Stimulated activated CD4-positive, alpha-beta T cell treated with anti-CD3 and anti-CD28 coated beads, TNF-alpha, amount 100 ng/mL, for 4 hours (primary cell): ENCODE data around the gene EEF1AKMT4.
"Not testable (repeated sequence)": the region's sequence is repeated elsewhere in the genome, so short reads cannot be mapped to it uniquely, and the experiment has no call there.

Experiments used
- DNase-seq, 3 experiments: peaks; one replicate each; pipeline ENCODE4 v3.0.0-alpha.2; 2020; ENCODE audit warnings: low read depth in 3 of 3

The EEF1AKMT4 gene

DNA sequence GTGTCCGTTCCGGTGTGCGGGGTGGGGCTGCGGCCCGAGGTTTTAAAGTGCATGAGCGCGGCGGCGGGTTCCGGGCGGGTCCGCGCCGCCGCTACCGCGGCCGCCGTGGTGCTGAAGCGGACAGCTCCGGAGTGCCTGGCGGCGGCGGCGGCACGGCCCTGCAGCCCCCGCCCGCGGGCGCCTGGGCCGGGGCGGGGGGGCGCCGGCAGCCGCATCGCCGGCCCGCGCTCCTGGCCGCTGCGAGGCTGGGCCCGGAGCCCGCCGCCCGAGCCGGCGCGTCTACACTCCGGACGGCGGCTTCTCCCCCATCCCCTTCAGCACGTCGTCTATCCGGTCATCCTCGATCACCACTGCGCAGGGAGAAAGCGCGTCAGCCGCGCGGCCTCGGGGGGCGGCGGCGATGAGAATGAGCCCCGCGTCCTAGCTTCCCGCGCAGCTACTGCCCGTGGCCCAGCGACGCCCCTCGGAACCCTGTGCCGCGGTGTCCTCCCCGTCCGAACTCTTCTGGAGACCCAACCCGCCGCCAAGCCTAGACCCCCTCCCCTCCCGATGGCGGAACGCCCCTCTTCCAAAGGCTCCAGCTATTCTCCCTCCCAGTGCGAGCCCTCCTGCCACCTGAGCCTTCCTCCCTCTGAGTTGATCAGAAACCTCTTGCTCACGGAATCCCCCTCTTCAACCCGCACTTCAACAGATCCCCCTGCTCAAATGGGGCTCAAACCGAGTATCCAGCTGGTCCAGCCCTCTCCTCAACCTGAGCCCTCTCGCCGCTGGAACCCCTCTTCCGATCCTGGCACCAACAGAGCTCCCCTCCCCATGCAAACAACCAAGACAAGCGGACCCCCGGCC, 10.6 kb downstream of the EEF1AKMT4 start:
- DNase-seq, result no peak

DNA sequence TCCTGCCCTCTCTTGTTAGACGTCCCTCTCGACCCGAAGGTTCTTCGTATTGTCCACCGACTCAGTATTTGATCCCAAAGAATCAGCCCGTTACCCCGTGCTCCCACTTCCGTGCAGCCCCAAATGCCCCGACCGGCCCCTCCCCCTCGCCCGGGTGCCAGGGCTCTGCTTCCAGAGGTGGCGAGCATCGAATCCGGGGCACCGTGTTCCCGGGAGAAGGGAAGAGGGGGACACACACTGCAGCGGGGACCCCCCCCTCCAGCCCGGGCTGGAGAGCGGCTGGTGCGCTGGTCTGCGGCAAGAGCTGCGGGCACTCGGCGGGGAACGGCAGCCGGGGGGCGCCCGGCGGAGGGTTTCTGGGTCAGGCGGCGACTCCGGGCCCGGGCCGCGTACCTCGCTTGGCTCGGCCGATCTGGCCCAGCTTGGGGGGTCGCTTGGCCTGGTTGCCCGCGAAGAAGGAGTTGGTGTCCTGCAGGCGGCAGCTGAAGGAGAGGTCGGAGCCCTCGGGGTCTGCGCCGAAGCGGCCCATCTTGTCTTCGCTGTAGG, 11.3 kb downstream of the EEF1AKMT4 start:
- no peak for DNase-seq

DNA sequence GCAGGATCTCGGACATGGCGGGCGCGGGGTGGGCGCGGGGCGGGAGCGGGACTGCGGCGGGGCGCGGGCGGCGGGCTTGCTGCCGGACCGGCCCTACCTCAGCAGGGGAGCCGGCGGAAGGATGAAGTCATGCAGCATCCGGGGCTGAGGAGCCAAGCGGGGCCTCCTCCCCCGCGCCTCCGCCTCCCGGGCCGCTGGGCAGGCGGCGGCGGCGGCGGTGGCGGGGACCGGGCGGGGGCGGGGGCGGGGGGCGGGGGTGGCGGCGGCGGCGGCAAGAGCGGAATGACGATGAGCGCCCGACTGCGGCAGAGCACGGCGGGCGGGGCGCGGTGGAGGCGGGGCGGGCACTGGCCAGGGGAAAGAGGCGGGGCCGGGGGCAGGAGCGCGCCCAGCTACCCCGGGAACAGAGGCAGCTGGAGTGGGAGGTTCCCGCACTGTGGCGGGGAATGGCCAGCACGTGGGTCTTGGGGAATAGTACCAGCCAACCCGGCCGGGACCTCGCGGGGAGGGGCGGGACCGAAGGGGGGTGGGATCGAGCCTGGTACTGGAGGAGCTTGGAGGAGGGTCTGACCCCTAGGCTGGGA, 11.9 kb downstream of the EEF1AKMT4 start, which contains the start of gene CAMK2N2:
CAMK2N2 (minus strand) TSS at position 284 of the 584 bp plus-strand sequence; CDS start at position 16, 268 bp downstream.
- DNase-seq, result peak in 1 of 3 experiments; percentile 44

DNA sequence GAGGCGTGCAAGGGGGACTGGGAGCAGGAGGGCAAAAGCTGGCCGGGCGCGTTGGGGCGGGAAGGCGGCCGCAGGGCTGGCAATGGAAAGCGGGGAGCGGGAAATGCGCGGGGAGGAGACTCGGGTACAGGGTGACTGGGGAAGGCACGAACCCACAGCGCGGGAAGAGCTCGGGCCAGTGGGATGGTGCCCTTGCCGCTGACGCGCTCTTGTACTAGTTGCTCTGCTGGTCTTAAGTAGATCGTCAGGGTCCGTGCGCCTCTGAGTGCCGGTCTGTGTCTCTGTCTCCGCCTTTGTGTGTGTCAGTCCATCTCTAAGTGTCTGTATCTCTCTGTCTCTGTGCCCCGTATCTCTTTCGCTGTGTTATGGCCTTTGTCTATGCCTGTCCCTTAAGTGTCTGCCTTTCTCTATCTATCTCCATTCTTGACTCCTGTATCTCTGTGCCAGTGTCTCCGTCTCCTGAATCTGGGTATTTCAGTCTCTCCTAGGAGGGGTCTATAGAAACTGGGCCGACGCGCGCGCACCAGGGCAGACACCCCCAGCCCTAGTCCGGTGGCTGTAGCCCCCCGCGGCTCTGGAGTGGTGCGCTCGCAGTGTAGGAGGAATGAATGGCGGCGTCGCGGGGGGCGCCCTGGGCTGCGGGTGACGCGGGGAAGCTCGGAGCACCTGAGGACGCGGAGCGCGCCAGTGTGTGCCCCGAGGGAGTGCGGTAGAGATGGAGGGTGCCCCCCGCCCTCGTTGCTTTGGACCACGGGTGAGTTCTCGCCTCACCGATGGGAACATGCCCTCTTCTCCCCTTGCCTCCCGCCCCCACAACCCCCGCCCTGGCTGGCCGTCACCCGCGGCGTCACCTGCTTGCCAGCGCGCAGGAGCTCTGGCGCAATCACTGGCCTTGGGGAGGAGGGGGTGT, 12.6 kb downstream of the EEF1AKMT4 start:
- DNase-seq, result no peak

DNA sequence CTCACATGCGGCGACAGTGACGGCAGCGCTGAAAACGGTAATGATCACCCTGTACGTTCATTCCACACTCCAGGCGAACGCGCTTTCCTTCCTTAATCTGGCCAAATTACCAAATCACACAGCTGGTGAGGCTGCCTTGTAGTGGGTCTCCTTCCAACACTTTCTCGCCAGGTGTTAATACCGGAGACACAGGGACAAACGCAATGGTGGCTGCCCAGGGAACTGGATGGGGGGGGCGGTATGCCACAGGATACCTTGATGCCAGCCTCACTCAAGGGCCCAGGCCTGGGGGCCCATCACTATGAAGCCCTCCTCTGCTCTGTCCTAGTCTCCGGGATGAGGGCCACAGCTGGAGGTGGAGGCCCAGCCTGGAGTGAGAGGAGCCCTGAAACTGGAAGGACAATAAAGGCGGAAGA, 13.3 kb downstream of the EEF1AKMT4 start:
- no peak for DNase-seq

DNA sequence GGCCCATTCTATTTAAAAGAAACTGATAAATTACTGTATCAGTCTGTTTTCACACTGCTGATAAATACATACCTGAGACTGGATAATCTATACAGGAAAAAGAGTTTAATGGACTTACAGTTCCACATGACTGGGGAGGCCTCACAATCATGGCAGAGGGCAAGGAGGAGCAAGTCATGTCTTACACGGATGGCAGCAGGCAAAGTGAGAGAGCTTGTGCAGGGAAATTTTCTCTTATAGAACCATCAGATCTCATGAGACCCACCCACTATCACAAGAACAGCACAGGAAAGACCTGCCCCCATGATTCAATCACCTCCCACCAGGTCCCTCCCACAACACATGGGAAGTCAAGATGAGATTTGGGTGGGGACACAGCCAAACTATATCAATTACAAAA, 17.8 kb downstream of the EEF1AKMT4 start:
- DNase-seq, result not testable (repeated sequence)

DNA sequence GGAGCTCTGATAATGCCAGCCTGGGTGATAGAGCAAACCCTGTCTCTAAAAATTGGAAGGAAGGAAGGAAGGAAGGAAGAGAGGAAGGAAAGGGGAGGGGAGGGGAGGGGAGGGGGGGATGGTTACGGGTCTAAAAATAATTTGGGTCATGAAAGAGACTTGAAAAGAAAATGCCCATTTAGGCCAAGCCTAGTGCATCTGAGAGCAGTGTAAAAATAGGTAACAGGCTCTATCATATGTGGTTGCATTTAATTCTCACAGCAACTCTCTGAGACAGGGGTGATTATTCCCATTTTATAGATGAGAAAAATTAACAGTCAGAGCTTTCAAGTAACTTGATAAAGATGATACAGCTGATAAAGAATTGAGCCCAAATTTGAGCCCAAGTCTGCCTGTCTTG, 22.8 kb downstream of the EEF1AKMT4 start:
- DNase-seq, result no peak

DNA sequence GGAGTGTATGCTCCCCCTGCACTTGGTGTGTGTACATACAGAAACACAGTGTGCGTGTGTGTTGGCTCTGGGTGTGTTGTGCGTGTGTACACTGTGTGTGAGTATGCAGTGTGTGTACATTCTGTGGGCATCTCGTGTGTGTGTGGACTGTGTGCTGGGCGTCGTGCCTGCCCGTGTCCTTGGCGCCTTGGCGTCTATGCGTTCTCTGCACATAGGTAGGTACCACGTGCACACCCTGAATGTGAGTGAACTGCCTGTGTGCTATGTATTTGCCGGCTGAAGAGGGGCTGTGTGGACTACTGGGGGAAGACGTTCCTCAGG, 25.9 kb downstream of the EEF1AKMT4 start:
- DNase-seq, result no peak

DNA sequence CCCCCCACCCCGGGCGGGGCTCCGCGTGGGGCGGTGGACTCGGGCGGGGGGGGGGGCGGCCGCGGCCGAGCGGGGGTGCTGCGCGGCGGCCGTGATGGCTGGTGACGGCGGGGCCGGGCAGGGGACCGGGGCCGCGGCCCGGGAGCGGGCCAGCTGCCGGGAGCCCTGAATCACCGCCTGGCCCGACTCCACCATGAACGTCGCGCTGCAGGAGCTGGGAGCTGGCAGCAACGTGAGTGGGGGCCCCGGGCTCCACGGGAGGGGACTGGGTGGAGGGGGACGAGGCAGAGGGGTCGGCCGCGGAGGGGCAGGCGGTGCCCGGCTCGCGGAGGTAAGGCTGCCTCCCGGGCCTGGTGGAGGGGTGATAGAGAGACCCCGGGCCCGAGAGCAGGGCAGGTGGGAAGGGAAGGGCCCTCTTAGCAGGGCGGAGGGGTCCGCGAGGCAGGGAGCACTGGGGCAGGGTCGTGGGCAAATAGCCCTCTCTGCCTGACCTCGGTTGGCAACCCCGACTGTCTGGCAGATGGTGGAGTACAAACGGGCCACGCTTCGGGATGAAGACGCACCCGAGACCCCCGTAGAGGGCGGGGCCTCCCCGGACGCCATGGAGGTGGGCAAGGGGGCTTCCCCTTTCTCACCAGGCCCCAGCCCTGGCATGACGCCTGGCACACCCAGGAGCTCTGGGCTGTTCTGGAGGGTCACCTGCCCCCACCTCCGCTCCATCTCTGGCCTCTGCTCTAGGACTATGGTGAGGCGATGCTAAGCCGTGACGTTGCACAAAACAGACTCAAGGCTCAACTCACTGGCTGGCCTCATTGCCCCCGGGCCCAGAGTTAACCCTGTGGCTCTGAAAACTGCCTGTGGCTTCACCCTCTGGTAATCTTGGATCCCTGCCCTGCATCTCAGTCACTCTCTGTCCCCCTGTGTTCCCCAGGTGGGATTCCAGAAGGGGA, 26.8 kb downstream of the EEF1AKMT4 start, which contains the start of gene ECE2:
ECE2 (plus strand) TSS at position 62 of the 950 bp plus-strand sequence; CDS start at position 194, 132 bp downstream.
- no peak for DNase-seq

DNA sequence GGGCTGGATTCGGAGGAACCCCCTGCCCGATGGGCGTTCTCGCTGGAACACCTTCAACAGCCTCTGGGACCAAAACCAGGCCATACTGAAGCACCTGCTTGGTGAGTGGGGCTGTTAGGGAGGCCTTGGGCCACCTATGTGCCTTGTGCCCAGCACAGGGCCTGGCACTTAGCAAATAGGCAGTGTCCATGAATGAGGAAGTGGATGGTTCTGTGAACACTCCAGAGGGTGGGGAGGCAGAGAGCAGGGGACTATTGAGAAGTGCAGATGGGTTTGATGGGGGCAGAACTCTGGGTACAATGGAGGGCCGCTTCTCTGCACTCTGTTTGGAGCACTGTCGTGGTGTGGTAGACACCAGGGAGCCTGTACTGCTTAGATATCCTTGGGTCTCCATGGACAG, 27.9 kb downstream of the EEF1AKMT4 start:
- DNase-seq, result no peak

DNA sequence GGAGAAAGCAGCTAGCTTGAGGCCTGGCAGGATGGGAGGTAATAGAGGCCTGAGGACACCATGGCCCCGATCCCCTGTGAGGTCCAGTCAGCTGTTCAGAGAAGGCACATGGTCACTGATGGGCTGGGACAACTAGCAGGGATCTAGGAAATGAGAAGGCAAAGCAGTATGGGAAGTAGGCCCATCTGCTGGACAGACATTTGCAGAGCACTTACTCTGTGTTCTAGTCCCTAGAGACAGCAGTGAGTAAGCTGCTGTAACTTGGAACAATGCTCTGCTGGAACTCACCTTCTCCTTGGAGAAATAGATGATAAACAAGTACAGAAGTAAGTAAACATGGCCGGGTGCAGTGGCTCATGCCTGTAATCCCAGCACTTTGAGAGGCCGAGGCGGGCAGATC, 33.5 kb downstream of the EEF1AKMT4 start:
- no peak for DNase-seq

DNA sequence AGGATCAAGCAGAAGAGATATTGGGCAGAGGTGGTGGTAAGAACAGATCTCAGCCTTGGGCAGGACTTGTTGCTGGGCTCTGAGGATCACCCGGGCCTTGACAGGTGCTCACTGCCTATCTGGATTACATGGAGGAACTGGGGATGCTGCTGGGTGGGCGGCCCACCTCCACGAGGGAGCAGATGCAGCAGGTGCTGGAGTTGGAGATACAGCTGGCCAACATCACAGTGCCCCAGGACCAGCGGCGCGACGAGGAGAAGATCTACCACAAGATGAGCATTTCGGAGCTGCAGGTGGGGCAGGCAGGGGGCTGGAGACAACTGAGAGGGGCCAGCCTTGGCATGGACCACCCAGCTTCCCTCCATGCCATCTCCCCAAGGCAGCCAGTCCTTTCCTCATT, 34.2 kb downstream of the EEF1AKMT4 start:
- no peak for DNase-seq

DNA sequence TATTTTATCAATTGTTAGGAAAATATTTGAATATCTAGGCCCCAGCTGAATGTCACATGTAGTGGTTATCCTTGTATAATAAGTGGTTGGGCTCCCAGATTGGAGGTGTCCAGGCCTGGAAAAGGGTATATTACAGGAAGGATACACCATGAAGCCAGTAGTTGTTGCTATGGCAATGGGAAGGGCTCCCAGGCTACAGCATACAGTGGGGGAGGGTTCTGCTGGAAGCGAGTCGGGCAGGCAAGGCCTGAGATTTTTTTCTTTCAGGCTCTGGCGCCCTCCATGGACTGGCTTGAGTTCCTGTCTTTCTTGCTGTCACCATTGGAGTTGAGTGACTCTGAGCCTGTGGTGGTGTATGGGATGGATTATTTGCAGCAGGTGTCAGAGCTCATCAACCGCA, 35.2 kb downstream of the EEF1AKMT4 start:
- DNase-seq, result no peak

DNA sequence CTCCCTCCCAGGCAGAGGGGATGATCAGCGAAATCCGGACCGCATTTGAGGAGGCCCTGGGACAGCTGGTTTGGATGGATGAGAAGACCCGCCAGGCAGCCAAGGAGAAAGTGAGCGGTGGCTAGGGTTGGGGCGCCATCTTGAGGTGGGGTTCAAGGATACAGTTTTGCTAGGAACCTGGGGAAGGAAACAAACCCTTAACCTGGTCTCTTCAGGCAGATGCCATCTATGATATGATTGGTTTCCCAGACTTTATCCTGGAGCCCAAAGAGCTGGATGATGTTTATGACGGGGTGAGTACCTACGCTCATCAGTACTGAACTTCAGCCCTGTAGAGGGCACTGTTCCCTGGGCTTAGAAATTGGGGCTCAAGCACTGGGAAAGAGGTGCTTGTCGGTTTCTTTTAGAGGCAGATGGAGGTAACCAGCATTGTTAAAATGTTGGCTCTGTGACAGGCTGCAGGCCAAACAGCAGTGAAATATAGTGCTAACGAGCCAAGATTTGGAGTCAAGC, 40.0 kb downstream of the EEF1AKMT4 start:
- DNase-seq, result peak; percentile 41 to 49 (median 46)

DNA sequence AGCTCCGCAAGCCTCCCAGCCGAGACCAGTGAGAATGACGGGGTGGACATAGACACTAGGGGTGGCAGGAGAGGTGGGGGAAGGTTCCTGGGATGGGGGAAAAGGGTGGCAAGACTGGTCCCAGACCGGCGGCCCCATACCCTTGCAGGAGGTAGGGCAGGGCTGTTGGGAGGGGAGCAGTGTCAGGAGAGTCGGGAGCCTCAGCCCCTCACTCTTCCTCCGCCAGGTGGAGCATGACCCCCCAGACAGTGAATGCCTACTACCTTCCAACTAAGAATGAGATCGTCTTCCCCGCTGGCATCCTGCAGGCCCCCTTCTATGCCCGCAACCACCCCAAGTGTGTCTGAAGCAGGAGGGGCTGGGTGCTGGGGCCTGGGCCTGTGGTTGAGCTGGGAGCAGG, 40.9 kb downstream of the EEF1AKMT4 start:
- DNase-seq, result no peak

DNA sequence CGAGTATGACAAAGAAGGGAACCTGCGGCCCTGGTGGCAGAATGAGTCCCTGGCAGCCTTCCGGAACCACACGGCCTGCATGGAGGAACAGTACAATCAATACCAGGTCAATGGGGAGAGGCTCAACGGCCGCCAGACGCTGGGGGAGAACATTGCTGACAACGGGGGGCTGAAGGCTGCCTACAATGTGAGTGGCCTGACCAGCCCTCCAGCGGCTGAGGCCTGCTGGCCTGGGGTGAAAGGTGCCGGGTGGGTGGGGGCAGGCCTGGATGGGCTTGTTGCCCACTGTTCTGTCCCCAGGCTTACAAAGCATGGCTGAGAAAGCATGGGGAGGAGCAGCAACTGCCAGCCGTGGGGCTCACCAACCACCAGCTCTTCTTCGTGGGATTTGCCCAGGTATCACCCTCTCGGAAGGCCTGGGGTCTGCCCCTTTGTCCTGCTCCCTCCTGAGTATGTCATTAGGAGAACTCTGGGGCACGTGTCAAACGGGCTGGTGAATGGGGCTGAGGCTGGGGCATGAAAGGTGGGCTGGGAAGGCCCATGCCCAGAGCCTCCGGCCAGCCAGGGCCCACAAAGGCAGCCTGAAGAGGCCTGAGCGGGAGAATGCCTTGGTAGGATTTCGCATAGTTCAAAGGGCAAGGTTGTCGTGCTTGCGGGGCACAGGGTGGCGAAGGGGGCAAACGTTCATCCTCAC, 41.7 kb downstream of the EEF1AKMT4 start:
- no peak for DNase-seq

DNA sequence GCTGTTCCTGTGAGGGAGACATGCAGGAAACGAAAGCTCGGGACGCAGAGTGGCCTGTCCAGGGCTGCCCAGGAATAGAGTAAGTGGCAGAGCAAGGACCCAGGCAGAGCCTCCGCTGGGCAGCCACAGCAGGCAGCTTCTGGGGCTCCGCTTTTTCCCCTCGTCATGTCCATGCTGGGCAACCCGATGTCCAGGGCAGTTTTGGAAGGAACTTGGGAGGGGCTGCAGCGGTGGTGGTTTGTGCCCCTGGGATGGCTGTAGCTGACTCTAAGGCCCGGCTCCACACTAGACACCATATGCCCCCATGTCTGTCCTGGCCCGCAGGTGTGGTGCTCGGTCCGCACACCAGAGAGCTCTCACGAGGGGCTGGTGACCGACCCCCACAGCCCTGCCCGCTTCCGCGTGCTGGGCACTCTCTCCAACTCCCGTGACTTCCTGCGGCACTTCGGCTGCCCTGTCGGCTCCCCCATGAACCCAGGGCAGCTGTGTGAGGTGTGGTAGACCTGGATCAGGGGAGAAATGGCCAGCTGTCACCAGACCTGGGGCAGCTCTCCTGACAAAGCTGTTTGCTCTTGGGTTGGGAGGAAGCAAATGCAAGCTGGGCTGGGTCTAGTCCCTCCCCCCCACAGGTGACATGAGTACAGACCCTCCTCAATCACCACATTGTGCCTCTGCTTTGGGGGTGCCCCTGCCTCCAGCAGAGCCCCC, 42.4 kb downstream of the EEF1AKMT4 start:
- DNase-seq, result no peak

DNA sequence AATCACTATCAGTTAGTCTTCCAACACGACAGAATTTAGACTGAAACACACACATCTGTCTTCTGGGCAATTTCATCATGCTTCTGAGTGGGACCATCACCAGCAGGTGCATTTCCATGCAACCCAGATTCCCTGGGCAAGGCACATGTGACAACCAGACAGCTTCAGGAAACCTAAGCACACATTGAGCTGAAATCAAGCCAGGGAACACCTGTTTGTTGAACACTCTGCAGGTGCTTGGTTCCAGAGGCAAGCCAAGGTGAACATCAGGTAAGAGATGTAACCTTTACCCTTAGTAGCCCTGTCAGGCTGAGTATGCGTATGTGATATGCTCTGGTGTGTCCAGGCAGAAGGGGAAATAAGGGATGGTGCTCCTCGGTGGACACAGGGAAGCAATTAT, 46.3 kb downstream of the EEF1AKMT4 start:
- no peak for DNase-seq

DNA sequence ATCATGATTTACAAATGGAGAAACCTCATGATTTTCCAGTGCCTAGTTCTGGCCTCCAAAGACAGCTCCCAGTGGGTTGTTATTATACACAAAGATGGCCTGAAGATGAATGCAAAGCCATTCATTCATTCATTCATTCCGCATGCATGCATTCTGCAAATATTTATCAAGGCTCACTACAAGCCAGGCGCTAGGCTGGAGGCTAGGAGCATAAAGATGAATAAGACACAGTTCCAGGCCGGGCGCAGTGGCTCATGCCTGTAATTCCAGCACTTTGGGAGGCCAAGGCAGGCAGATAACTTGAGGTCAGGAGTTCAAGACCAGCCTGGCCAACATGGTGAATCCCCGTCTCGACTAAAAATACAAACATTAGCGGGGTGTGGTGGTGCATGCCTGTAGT, 47.1 kb downstream of the EEF1AKMT4 start:
- no peak for DNase-seq
